ENCODE measurements around the gene ATF7IP2.
"Not testable (repeated sequence)": the region's sequence is repeated elsewhere in the genome, so short reads cannot be mapped to it uniquely, and the experiment has no call there.

ATF7IP2 gene

GRCh38 chr16:10383626-10384025, 2.2 kb upstream of the ATF7IP2 start:
- peak; percentile 17 for DNase-seq

GRCh38 chr16:10386517-10387100, 748 bp downstream of the ATF7IP2 start:
- peak; percentile 57 for DNase-seq

GRCh38 chr16:10387188-10387617, 1.3 kb downstream of the ATF7IP2 start:
- DNase-seq = peak; percentile 58

GRCh38 chr16:10388988-10389387, 3.1 kb downstream of the ATF7IP2 start:
- peak; percentile 76 for DNase-seq

- no peak for DNase-seq
Measured at GRCh38 chr16:10390330-10390729, 4.5 kb downstream of the ATF7IP2 start.

- no peak for DNase-seq
Measured at GRCh38 chr16:10390867-10391266, 5.0 kb downstream of the ATF7IP2 start.

- DNase-seq = no peak
Measured at GRCh38 chr16:10391339-10391738, 5.5 kb downstream of the ATF7IP2 start.

- DNase-seq = no peak
Measured at GRCh38 chr16:10402975-10403374, 17.1 kb downstream of the ATF7IP2 start.

- peak; percentile 74 for DNase-seq
Measured at GRCh38 chr16:10405386-10405939, 19.6 kb downstream of the ATF7IP2 start.

- peak; percentile 62 for DNase-seq
Measured at GRCh38 chr16:10408824-10409381, 23.0 kb downstream of the ATF7IP2 start.

GRCh38 chr16:10409713-10410112, 23.9 kb downstream of the ATF7IP2 start:
- DNase-seq = not testable (repeated sequence)

- no peak for DNase-seq
Measured at GRCh38 chr16:10410469-10410868, 24.6 kb downstream of the ATF7IP2 start.

GRCh38 chr16:10412935-10413601, 27.2 kb downstream of the ATF7IP2 start:
- no peak for DNase-seq

GRCh38 chr16:10418204-10418603, 32.3 kb downstream of the ATF7IP2 start:
- DNase-seq = not testable (repeated sequence)

- DNase-seq = no peak
Measured at GRCh38 chr16:10419701-10420100, 33.8 kb downstream of the ATF7IP2 start.

GRCh38 chr16:10421596-10421995, 35.7 kb downstream of the ATF7IP2 start:
- DNase-seq = no peak

GRCh38 chr16:10428433-10429168, 42.7 kb downstream of the ATF7IP2 start:
- DNase-seq = no peak

GRCh38 chr16:10429299-10429969, 43.6 kb downstream of the ATF7IP2 start:
- not testable (repeated sequence) for DNase-seq

- DNase-seq = no peak
Measured at GRCh38 chr16:10441726-10442125, 55.9 kb downstream of the ATF7IP2 start.

GRCh38 chr16:10447289-10447688, 61.4 kb downstream of the ATF7IP2 start:
- DNase-seq = no peak

GRCh38 chr16:10452208-10453158, 66.6 kb downstream of the ATF7IP2 start:
- DNase-seq = not testable (repeated sequence)

GRCh38 chr16:10453159-10453510, 67.3 kb downstream of the ATF7IP2 start:
- no peak for DNase-seq
